AG09309 (cell line): Measurements from ENCODE around the gene PLXNA2.

Experiments
- DNase-seq: peaks from one replicate; pipeline ENCODE4 v3.0.0-alpha.2; 2010; ENCODE audit warnings: low read depth
- H3K4me3 ChIP-seq: 2 replicates; pipeline ENCODE4 v1.5.1; 2011; ENCODE audit warnings: mild to moderate bottlenecking, low read depth, low read length, moderate library complexity; ENCODE audit not compliant: control insufficient read depth
- TF ChIP-seq, protein P1 (sequence below): IDR thresholded peaks from 2 replicates; pipeline ENCODE4 v1.5.1; 2011; ENCODE audit warnings: mild to moderate bottlenecking, low read depth, low read length, inconsistent platforms; ENCODE audit not compliant: insufficient read depth, control insufficient read depth; ENCODE audit errors: missing control alignments

PLXNA2 gene

GRCh38 chr1:208088319-208088718 is 155.9 kb downstream of the PLXNA2 start:
- H3K4me3 ChIP-seq: no peak overlapping the region
- DNase-seq: no peak
- TF ChIP-seq, protein P1, sequence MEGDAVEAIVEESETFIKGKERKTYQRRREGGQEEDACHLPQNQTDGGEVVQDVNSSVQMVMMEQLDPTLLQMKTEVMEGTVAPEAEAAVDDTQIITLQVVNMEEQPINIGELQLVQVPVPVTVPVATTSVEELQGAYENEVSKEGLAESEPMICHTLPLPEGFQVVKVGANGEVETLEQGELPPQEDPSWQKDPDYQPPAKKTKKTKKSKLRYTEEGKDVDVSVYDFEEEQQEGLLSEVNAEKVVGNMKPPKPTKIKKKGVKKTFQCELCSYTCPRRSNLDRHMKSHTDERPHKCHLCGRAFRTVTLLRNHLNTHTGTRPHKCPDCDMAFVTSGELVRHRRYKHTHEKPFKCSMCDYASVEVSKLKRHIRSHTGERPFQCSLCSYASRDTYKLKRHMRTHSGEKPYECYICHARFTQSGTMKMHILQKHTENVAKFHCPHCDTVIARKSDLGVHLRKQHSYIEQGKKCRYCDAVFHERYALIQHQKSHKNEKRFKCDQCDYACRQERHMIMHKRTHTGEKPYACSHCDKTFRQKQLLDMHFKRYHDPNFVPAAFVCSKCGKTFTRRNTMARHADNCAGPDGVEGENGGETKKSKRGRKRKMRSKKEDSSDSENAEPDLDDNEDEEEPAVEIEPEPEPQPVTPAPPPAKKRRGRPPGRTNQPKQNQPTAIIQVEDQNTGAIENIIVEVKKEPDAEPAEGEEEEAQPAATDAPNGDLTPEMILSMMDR: no peak

DNA sequence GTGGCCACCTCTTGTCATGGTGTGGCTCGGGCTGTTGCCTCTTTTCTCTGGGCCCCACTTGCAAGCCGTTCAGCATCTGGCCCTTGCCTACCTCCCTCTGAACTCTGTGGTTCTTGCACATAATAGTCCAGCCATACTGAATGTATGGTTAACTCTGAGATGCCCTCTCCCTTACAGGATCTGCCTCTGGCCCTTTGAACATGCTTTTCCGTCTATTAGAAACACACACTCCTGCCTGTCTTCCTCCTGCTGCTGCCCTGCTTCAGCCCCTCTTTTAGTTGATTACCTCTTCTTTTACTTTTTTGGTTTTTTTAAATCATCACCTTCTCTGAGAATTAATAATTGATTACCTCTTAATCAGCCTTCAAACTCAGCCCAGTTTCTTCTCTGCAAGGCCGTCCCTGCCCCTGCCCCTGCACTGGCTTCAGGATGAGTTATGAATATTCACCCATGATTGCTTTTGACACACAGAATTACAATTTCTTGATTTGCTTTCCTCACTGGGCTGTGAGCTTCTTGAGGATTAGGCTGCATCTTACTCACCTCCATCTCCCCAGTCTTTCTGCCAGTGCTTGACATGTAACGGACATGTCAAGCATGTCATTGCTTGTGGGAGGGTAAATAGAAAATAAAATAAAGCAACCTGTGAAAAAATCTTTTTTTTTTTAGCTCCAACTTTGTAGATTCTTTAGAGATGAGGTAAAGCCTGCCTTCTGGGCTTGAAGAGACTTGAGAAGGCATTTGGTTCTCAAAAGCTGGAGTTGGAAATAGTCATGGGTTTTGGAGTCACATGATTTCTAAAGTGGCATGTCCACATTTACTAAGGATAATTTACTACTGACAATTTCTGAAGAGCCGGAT is 158.3 kb downstream of the PLXNA2 start:
- no peak overlapping the region for H3K4me3 ChIP-seq
- TF ChIP-seq, protein P1: no peak
- no peak for DNase-seq

DNA sequence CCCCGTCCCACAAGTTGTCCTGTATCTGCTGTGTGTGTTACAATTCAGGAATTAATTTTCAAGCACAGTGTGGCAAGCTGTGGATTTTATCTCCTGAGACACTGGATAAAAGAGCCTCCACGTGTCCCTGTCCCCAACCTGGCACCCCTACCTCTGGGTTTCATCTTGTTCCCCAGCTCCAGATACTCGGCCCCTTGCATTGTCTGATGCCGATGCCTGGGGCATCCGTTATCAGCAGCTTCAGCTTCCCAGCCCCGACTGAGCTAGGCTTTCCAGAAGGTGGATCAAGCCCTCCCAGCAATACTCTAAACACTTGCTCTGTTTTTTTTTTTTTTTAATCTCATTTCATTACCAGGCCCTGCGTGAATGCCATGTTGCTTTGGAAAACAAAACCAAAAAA is 159.4 kb downstream of the PLXNA2 start:
- TF ChIP-seq, protein P1: no peak
- DNase-seq: no peak
- H3K4me3 ChIP-seq: no peak overlapping the region

GRCh38 chr1:208084220-208084619 is 160.0 kb downstream of the PLXNA2 start:
- no peak for DNase-seq
- TF ChIP-seq, protein P1: no peak
- H3K4me3 ChIP-seq: no peak overlapping the region

DNA sequence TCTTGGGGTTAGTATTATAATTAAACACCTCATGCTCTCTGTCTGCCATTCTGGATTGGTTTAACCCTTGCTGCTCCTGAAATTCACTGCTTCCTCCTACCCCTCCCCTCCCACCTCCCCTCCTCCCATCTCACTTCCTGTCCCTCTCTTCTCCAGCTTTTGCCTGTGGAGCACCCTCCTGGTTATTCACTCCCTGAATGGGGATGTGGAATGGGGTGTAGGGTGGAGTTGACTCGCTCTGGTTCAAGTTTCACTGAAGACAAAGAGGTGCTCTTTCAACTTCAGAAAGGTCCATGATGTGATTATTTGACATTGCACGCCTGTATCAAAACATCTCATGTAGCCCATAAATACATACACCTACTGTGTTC is 160.5 kb downstream of the PLXNA2 start:
- no peak overlapping the region for H3K4me3 ChIP-seq
- TF ChIP-seq, protein P1: no peak
- no peak for DNase-seq

DNA sequence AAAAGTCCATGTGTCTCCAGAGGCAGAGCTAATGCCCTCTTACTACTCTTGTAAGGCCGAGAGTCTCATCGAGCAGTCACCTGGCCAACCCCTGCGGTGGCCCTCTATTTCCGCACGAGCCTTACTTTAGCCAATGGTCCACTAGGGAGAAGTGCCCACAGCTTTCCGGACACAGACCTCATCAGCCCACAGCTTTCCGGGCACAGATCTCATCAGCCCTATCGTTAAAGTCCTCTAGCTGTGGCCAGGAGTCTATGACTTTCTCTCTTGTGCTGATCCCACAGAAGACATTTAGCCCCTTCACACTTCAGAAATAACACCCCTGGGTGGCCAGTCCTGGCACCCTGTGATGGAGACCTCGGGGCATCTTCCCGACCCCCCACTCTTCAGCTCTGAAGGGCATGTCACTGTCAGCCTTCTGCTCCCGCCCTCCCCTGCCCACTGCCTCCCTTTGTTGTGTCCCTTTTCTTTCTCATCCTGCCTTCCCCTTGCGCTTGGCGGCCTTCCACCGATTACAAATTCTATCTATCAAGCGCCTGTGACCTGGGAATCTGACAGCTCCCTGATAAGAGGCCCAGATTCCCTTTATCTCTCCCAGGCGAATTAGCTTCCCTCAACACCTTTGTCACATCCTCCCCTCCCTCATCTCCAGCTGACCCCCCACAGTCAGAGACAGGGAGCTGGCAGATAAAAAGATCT is 161.0 kb downstream of the PLXNA2 start:
- TF ChIP-seq, protein P1: no peak
- no peak for DNase-seq
- no peak overlapping the region for H3K4me3 ChIP-seq
